ENCODE measurements around the gene SPEG. TPM values are rescaled to one million over a fixed set of nuclear protein-coding genes. Genes with fewer than 3 reads are reported as not detected.

Gene SPEG
- total and polyA plus RNA-seq, 7 donors, result 6.0 to 321 (median 123) TPM

GRCh38 chr2:219480004-219480403 lies 45.4 kb downstream of the SPEG start:
- Histone ChIP-seq H3K36me3 (peaks cover 30 to 70% (median 36%) of the 10 kb centered on the region in 4 donors), H3K27me3 (peaks cover 5 to 19% (median 6%) of the 10 kb centered on the region in 3 donors), H3K4me1 (peaks cover 0 to 63% (median 52%) of the 10 kb centered on the region in 4 donors), H3K9me3 (no peaks in the 10 kb centered on the region), H3K4me3 (no peak overlapping the region), H3K27ac (peak overlapping the region in 3 of 4 donors; percentile 99)
- intact Hi-C loops (cut with DNase I), result no loop called here
- TF ChIP-seq CTCF (IDR thresholded peaks at IDR 0.05), result no peak
- no peak for TF ChIP-seq EP300 (IDR thresholded peaks at IDR 0.05)
- TF ChIP-seq POLR2A (IDR thresholded peaks at IDR 0.05), result no peak
- TF ChIP-seq POLR2AphosphoS5 (IDR thresholded peaks at IDR 0.05), result no peak
- DNase-seq, result no peak
- WGBS, 2 donors, result 83 to 92% methylated on average over 8 of the region's 8 CpGs

GRCh38 chr2:219482674-219483405 lies 48.2 kb downstream of the SPEG start:
- Histone ChIP-seq H3K27me3 (peaks cover 5 to 24% (median 6%) of the 10 kb centered on the region in 3 donors), H3K9me3 (no peaks in the 10 kb centered on the region), H3K36me3 (peaks cover 32 to 79% (median 42%) of the 10 kb centered on the region in 4 donors), H3K27ac (peak overlapping the region; percentile 20 to 99 (median 99)), H3K4me3 (no peak overlapping the region), H3K4me1 (peaks cover 0 to 37% (median 29%) of the 10 kb centered on the region in 4 donors)
- intact Hi-C loops (cut with DNase I), result no loop called here
- no peak for TF ChIP-seq EP300 (IDR thresholded peaks at IDR 0.05)
- TF ChIP-seq POLR2A (IDR thresholded peaks at IDR 0.05), result no peak
- TF ChIP-seq CTCF (IDR thresholded peaks at IDR 0.05), result no peak
- TF ChIP-seq POLR2AphosphoS5 (IDR thresholded peaks at IDR 0.05), result no peak
- 52 to 69% methylated on average over 17 of the region's 17 CpGs for WGBS, 2 donors
- no peak for DNase-seq

GRCh38 chr2:219483451-219484342 lies 49.1 kb downstream of the SPEG start:
- intact Hi-C loops (cut with DNase I), result no loop called here
- WGBS, 2 donors, result 11 to 20% methylated on average over 58 of the region's 58 CpGs
- H3K9me3 ChIP-seq, result no peaks in the 10 kb centered on the region
- H3K27ac ChIP-seq, result peak overlapping the region; percentile 14 to 99 (median 99)
- H3K36me3 ChIP-seq, result peaks cover 36 to 79% (median 44%) of the 10 kb centered on the region in 4 donors
- no peak for DNase-seq
- H3K4me1 ChIP-seq, result peaks cover 0 to 35% (median 29%) of the 10 kb centered on the region in 4 donors
- peak overlapping the region in 3 of 4 donors; percentile 20 to 27 (median 22) for H3K4me3 ChIP-seq
- TF ChIP-seq CTCF (IDR thresholded peaks at IDR 0.05), result no peak
- TF ChIP-seq POLR2AphosphoS5 (IDR thresholded peaks at IDR 0.05), result peak in 1 of 4 donors; percentile 8
- TF ChIP-seq EP300 (IDR thresholded peaks at IDR 0.05), result no peak
- H3K27me3 ChIP-seq, result peaks cover 5 to 24% (median 6%) of the 10 kb centered on the region in 3 donors

- Histone ChIP-seq H3K36me3 (peaks cover 37 to 79% (median 48%) of the 10 kb centered on the region in 4 donors), H3K4me1 (peaks cover 0 to 35% (median 29%) of the 10 kb centered on the region in 4 donors), H3K9me3 (no peaks in the 10 kb centered on the region), H3K27ac (peak overlapping the region; percentile 14 to 99 (median 99)), H3K4me3 (peak overlapping the region in 3 of 4 donors; percentile 20 to 27 (median 22)), H3K27me3 (peaks cover 5 to 24% (median 6%) of the 10 kb centered on the region in 3 donors)
- no peak for DNase-seq
- TF ChIP-seq POLR2AphosphoS5 (IDR thresholded peaks at IDR 0.05), result peak in 2 of 4 donors; percentile 32 to 41
- no peak for TF ChIP-seq POLR2A (IDR thresholded peaks at IDR 0.05)
- intact Hi-C loops (cut with DNase I), result no loop called here
- WGBS, 2 donors, result 1 to 4% methylated on average over 89 of the region's 89 CpGs
Measured at GRCh38 chr2:219484343-219485200, 49.9 kb downstream of the SPEG start.

Measured in sigmoid colon (tissue), 7 donors.